HCT116 (cell line): ENCODE results near the gene DENND1A. TPM values are rescaled to one million over a fixed set of nuclear protein-coding genes. Genes with fewer than 3 reads are reported as not detected.

Experiments used
- ATAC-seq: fragments of 200-7000 bp; cut with Tn5 transposase; 2 replicates; pipeline ENCODE4 v1.9.1; 2020; ENCODE audit warnings: mild to moderate bottlenecking, moderate library complexity
- BruUV-seq: library from RNA; stranded (reverse); fragments of 400-500 nt; replicated peaks from 2 replicates; lab custom pipeline; 2021; lab: Mats Ljungman, UMichigan
- CTCF ChIA-PET: fragments of 300-600 bp; sonication (Branson Sonifier 250); formaldehyde crosslinking; loops from one replicate; lab custom pipeline; 2021; ENCODE audit warnings: antibody characterized with exemption; lab: Charles Lee
- POLR2A ChIA-PET: fragments of 300-600, 350-600 bp; sonication (Branson Sonifier 250); formaldehyde crosslinking; loops from one replicate; lab custom pipeline; 2021; ENCODE audit warnings: antibody characterized with exemption; lab: Charles Lee
- RAD21 ChIA-PET, 2 experiments: fragments of 300-600 bp; sonication (Branson Sonifier 250); formaldehyde crosslinking; loops; one replicate each; lab custom pipeline; 2023; ENCODE audit warnings: low total read pairs in 2 of 2; ENCODE audit not compliant: uncharacterized antibody in 2 of 2, unreplicated experiment in 2 of 2, low non-redundant PET in 1 of 2; lab: Charles Lee
- DNase-seq: peaks from one replicate; pipeline ENCODE4 v3.0.0-alpha.2; 2010; ENCODE audit warnings: low read depth, low spot score
- H2AFZ ChIP-seq: fragments of 200-600 bp; shearing (Covaris generic), sonication (generic); 2 replicates; pipeline ENCODE4 v1.6.1; 2017; ENCODE audit warnings: low read depth, mixed run types, mixed read lengths, antibody characterized with exemption, low read length; ENCODE audit not compliant: poor library complexity, severe bottlenecking
- H3K27ac ChIP-seq: 2 replicates; pipeline ENCODE4 v1.5.1; 2012; ENCODE audit warnings: low read depth, low read length
- H3K27me3 ChIP-seq: fragments of 200-600 bp; sonication (generic); 2 replicates; pipeline ENCODE4 v1.6.1; 2016; ENCODE audit warnings: mixed run types, low read length, mixed read lengths; ENCODE audit not compliant: insufficient read depth
- H3K36me3 ChIP-seq, 2 experiments: fragments of 200-500 bp in 1 of 2; fragments of 200-600 bp in 1 of 2; sonication (Bioruptor generic) in 1 of 2; sonication (generic) in 1 of 2; 2 replicates each; pipeline versions ENCODE4 v1.5.1 to v1.6.1; 2014 to 2016; ENCODE audit warnings: low read length in 2 of 2, inconsistent platforms in 1 of 2, mixed read lengths in 1 of 2, mixed run types in 1 of 2; ENCODE audit not compliant: insufficient read depth in 2 of 2, control insufficient read depth in 1 of 2
- H3K4me1 ChIP-seq, 2 experiments: fragments of 200-600 bp in 1 of 2; sonication (generic) in 1 of 2; 2 replicates each; pipeline versions ENCODE4 v1.5.1 to v1.6.1; 2012 to 2017; ENCODE audit warnings: low read length in 2 of 2, inconsistent platforms in 1 of 2, mild to moderate bottlenecking in 1 of 2, mixed read lengths in 1 of 2, mixed run types in 1 of 2, moderate library complexity in 1 of 2; ENCODE audit not compliant: insufficient read depth in 2 of 2, control insufficient read depth in 1 of 2
- H3K4me2 ChIP-seq: fragments of 200-600 bp; sonication (generic); 2 replicates; pipeline ENCODE4 v1.6.1; 2017; ENCODE audit warnings: mixed run types, low read length, mixed read lengths
- H3K4me3 ChIP-seq, 2 experiments: fragments of 200-600 bp in 1 of 2; sonication (generic) in 1 of 2; replicated peaks in 1 of 2; 2 replicates each; pipeline ENCODE4 v1.5.1; 2011 to 2016; ENCODE audit warnings: low read length in 2 of 2, control low read depth in 1 of 2, low read depth in 1 of 2, mild to moderate bottlenecking in 1 of 2, mixed read lengths in 1 of 2, mixed run types in 1 of 2
- H3K79me2 ChIP-seq: fragments of 200-600 bp; sonication (generic); 2 replicates; pipeline ENCODE4 v1.6.1; 2017; ENCODE audit warnings: mild to moderate bottlenecking, mixed run types, low read length, moderate library complexity, mixed read lengths; ENCODE audit not compliant: insufficient read depth
- H3K9ac ChIP-seq: fragments of 200-600 bp; sonication (generic); 2 replicates; pipeline ENCODE4 v1.6.1; 2016; ENCODE audit warnings: low read length, mixed read lengths
- H3K9me2 ChIP-seq: fragments of 200-600 bp; sonication (generic), shearing (Covaris generic); 2 replicates; pipeline ENCODE4 v1.6.1; 2017; ENCODE audit warnings: mixed run types, mild to moderate bottlenecking, moderate library complexity; ENCODE audit not compliant: insufficient read depth
- H3K9me3 ChIP-seq, 2 experiments: fragments of 200-500 bp in 1 of 2; fragments of 200-600 bp in 1 of 2; sonication (Bioruptor generic) in 1 of 2; sonication (generic) in 1 of 2; 2 replicates each; pipeline ENCODE4 v1.6.1; 2014 to 2017; ENCODE audit warnings: low read length in 2 of 2, mixed read lengths in 2 of 2, inconsistent platforms in 1 of 2, low read depth in 1 of 2, mild to moderate bottlenecking in 1 of 2, mixed run types in 1 of 2, moderate library complexity in 1 of 2; ENCODE audit not compliant: control insufficient read depth in 1 of 2, insufficient read depth in 1 of 2
- H4K20me1 ChIP-seq: fragments of 200-600 bp; sonication (generic), shearing (Covaris generic); 2 replicates; pipeline ENCODE4 v1.6.1; 2017; ENCODE audit warnings: mixed run types, mild to moderate bottlenecking, moderate library complexity; ENCODE audit not compliant: insufficient read depth
- CBX3 ChIP-seq: IDR thresholded peaks from 2 replicates; pipeline ENCODE4 v1.6.1; 2012; ENCODE audit warnings: low read depth
- CEBPB ChIP-seq: IDR thresholded peaks from 2 replicates; pipeline ENCODE4 v1.6.1; 2012; ENCODE audit warnings: low read depth
- EGR1 ChIP-seq: IDR thresholded peaks from 2 replicates; pipeline ENCODE4 v1.6.1; 2012; ENCODE audit warnings: low read depth
- ELF1 ChIP-seq: IDR thresholded peaks from 2 replicates; pipeline ENCODE4 v1.6.1; 2012; ENCODE audit warnings: low read depth, borderline replicate concordance
- EZH2 ChIP-seq: fragments of 200-600 bp; sonication (generic); IDR thresholded peaks from 2 replicates; pipeline ENCODE4 v1.6.1; 2017; ENCODE audit warnings: antibody characterized with exemption, mixed run types
- EZH2phosphoT487 ChIP-seq: fragments of 200-600 bp; IDR thresholded peaks from 2 replicates; pipeline ENCODE4 v1.6.1; 2018; ENCODE audit warnings: antibody characterized with exemption, borderline replicate concordance
- FOSL1 ChIP-seq: IDR thresholded peaks from 2 replicates; pipeline ENCODE4 v1.6.1; 2012; ENCODE audit warnings: low read depth
- JUND ChIP-seq: IDR thresholded peaks from 2 replicates; pipeline ENCODE4 v1.6.1; 2012
- POLR2A ChIP-seq: IDR thresholded peaks from 2 replicates; pipeline ENCODE4 v1.7.0; 2011; ENCODE audit warnings: borderline replicate concordance; ENCODE audit not compliant: insufficient read depth, insufficient read length; ENCODE audit errors: extremely low read depth
- POLR2AphosphoS5 ChIP-seq: IDR thresholded peaks from 2 replicates; pipeline ENCODE4 v1.6.1; 2011; ENCODE audit warnings: mild to moderate bottlenecking, low read depth, low read length, moderate library complexity
- RAD21 ChIP-seq: IDR thresholded peaks from 2 replicates; pipeline ENCODE4 v1.6.1; 2012; ENCODE audit warnings: low read depth, mild to moderate bottlenecking
- SIN3A ChIP-seq: IDR thresholded peaks from 2 replicates; pipeline ENCODE4 v1.6.1; 2012; ENCODE audit warnings: low read depth
- SRF ChIP-seq: IDR thresholded peaks from 2 replicates; pipeline ENCODE4 v1.6.1; 2012; ENCODE audit warnings: low read depth
- TCF7L2 ChIP-seq: IDR thresholded peaks from 2 replicates; pipeline ENCODE4 v1.7.0; 2011; ENCODE audit warnings: borderline replicate concordance, inconsistent platforms; ENCODE audit not compliant: insufficient read depth, insufficient read length; ENCODE audit errors: extremely low read depth
- ZFX ChIP-seq: fragments of 450-650 bp; IDR thresholded peaks from 2 replicates; pipeline ENCODE4 v1.6.1; 2017
- ZNF274 ChIP-seq: fragments of 200-500 bp; sonication (Bioruptor generic); IDR thresholded peaks from 2 replicates; pipeline ENCODE4 v1.6.1; 2014; ENCODE audit warnings: mild to moderate bottlenecking, low read depth, low read length, inconsistent platforms
- intact Hi-C: fragments of 100-400 bp; cut with micrococcal nuclease; formaldehyde crosslinking; loops from 2 replicates; pipeline ENCODE4 v1.10.0; 2022
- total RNA-seq: library from RNA; stranded (reverse); gene quantifications from one replicate; pipeline ENCODE4 v1.2.1, GENCODE V29; 2021; ENCODE audit not compliant: unreplicated experiment
- TF ChIP-seq, protein P1 (sequence below): IDR thresholded peaks from 2 replicates; pipeline ENCODE4 v1.6.1; 2012
- TF ChIP-seq, protein P2 (sequence below): IDR thresholded peaks from 2 replicates; pipeline ENCODE4 v1.6.1; 2011; ENCODE audit warnings: mild to moderate bottlenecking, low read length, moderate library complexity; ENCODE audit not compliant: insufficient replicate concordance; ENCODE audit errors: extremely low read depth

The DENND1A gene
- total RNA-seq, 1 experiment from 2014 or later: 33.0 TPM

DNA sequence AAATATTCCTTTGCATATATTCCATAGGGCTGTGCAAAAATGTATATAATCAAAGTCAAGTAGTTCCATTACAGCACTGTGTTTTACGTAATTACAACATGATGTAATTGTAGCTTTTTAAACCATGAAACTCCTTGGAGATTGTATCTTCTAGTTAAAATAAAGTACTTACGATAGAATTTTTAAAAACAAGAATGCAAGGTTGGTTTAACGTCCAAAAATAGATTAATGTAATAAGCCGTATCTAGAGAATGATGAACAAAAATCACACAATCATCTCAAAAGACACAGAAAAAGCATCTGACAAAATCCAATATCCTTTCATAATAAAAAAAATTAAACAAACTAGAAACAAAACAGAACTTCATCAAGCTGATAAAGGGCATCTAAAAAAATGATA is 86.2 kb downstream of the DENND1A start:
- no peak overlapping the region for H3K4me3 ChIP-seq
- H3K36me3 ChIP-seq: 0 out of 4 replicates have a peak, but pooled peaks cover 0 to 6% of the 10 kb centered on the region in 2 experiments
- DNase-seq (no peak), ATAC-seq (no peak)
- no peaks in the 10 kb centered on the region for H4K20me1 ChIP-seq
- H2AFZ ChIP-seq: no peak overlapping the region
- RAD21 ChIA-PET: no interaction called here
- H3K27ac ChIP-seq: no peak overlapping the region
- TF ChIP-seq POLR2A: no peak
- no peak for TF ChIP-seq POLR2AphosphoS5
- no peak for TF ChIP-seq RAD21
- TF ChIP-seq, protein P1, sequence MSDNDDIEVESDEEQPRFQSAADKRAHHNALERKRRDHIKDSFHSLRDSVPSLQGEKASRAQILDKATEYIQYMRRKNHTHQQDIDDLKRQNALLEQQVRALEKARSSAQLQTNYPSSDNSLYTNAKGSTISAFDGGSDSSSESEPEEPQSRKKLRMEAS: no peak
- TF ChIP-seq, protein P2, sequence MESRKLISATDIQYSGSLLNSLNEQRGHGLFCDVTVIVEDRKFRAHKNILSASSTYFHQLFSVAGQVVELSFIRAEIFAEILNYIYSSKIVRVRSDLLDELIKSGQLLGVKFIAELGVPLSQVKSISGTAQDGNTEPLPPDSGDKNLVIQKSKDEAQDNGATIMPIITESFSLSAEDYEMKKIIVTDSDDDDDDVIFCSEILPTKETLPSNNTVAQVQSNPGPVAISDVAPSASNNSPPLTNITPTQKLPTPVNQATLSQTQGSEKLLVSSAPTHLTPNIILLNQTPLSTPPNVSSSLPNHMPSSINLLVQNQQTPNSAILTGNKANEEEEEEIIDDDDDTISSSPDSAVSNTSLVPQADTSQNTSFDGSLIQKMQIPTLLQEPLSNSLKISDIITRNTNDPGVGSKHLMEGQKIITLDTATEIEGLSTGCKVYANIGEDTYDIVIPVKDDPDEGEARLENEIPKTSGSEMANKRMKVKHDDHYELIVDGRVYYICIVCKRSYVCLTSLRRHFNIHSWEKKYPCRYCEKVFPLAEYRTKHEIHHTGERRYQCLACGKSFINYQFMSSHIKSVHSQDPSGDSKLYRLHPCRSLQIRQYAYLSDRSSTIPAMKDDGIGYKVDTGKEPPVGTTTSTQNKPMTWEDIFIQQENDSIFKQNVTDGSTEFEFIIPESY: no peak
- TF ChIP-seq ZNF274: no peak
- no peak for TF ChIP-seq EZH2
- TF ChIP-seq SIN3A: no peak
- TF ChIP-seq ELF1: no peak
- TF ChIP-seq CEBPB: no peak
- no peak for TF ChIP-seq EGR1
- TF ChIP-seq CBX3: no peak
- TF ChIP-seq TCF7L2: no peak
- no peak for TF ChIP-seq ZFX
- TF ChIP-seq JUND: no peak
- no peak for TF ChIP-seq SRF
- TF ChIP-seq EZH2phosphoT487: no peak
- TF ChIP-seq FOSL1: no peak
- no peak overlapping the region for H3K4me2 ChIP-seq
- no peaks in the 10 kb centered on the region for H3K4me1 ChIP-seq
- intact Hi-C loops: no loop called here
- no peaks in the 10 kb centered on the region for H3K9me2 ChIP-seq
- H3K9ac ChIP-seq: no peak overlapping the region
- peaks cover 4% of the 10 kb centered on the region; the same call in 1 of the 2 replicates for H3K79me2 ChIP-seq
- peaks cover 12 to 14% of the 10 kb centered on the region in 2 experiments; a peak in 2 of 4 replicates for H3K9me3 ChIP-seq
- POLR2A ChIA-PET: no interaction called here
- no peaks in the 10 kb centered on the region for H3K27me3 ChIP-seq
- no TSS peak for BruUV-seq
- CTCF ChIA-PET: no interaction called here
